WTC11 (cell line): Measurements from ENCODE around the gene GH2. TPM values are rescaled to one million over a fixed set of nuclear protein-coding genes. Genes with fewer than 3 reads are reported as not detected.

Experiments
- ATAC-seq: fragments of 200-7000 bp; cut with Tn5 transposase; 2 replicates; pipeline ENCODE4 v1.10.0; 2021; ENCODE audit warnings: mild to moderate bottlenecking, moderate library complexity
- CTCF ChIA-PET: fragments of 300-600 bp; sonication (Branson Sonifier 250); formaldehyde crosslinking; loops from one replicate; lab custom pipeline; 2021; ENCODE audit warnings: antibody characterized with exemption; lab: Charles Lee
- POLR2A ChIA-PET: fragments of 350-600 bp; sonication (Branson Sonifier 250); formaldehyde crosslinking; loops from one replicate; lab custom pipeline; 2021; ENCODE audit warnings: antibody characterized with exemption; lab: Charles Lee
- DNase-seq: peaks from one replicate; pipeline ENCODE4 v3.0.0; 2021; ENCODE audit warnings: low spot score
- H3K27ac Mint-ChIP-seq: 2 replicates; pipeline ENCODE4 v1.8.0; 2021; ENCODE audit warnings: mixed read lengths
- H3K27me3 Mint-ChIP-seq: 2 replicates; pipeline ENCODE4 v1.8.0; 2021; ENCODE audit warnings: low read depth, mild to moderate bottlenecking, moderate library complexity, mixed read lengths
- H3K36me3 Mint-ChIP-seq: 2 replicates; pipeline ENCODE4 v1.8.0; 2021; ENCODE audit warnings: mixed read lengths
- H3K4me1 Mint-ChIP-seq: 2 replicates; pipeline ENCODE4 v1.8.0; 2022; ENCODE audit warnings: mixed read lengths
- H3K4me3 Mint-ChIP-seq: 2 replicates; pipeline ENCODE4 v1.8.0; 2021; ENCODE audit warnings: mild to moderate bottlenecking, moderate library complexity, mixed read lengths
- H3K9me3 Mint-ChIP-seq: 2 replicates; pipeline ENCODE4 v1.8.0; 2021; ENCODE audit warnings: mixed read lengths
- CREM ChIP-seq: sonication (generic); formaldehyde crosslinking; IDR thresholded peaks from 2 replicates; pipeline ENCODE4 v1.8.1; 2022; ENCODE audit warnings: mild to moderate bottlenecking, missing genetic modification reagents, moderate library complexity
- ESRRA ChIP-seq: sonication (generic); formaldehyde crosslinking; IDR thresholded peaks from 2 replicates; pipeline ENCODE4 v1.8.1; 2022; ENCODE audit warnings: mild to moderate bottlenecking, missing genetic modification reagents, borderline replicate concordance
- FOXP1 ChIP-seq: sonication (generic); formaldehyde crosslinking; IDR thresholded peaks from 2 replicates; pipeline ENCODE4 v1.8.0; 2022; ENCODE audit warnings: missing genetic modification reagents, mild to moderate bottlenecking, moderate library complexity, borderline replicate concordance
- GABPB1 ChIP-seq: sonication (generic); formaldehyde crosslinking; IDR thresholded peaks from 2 replicates; pipeline ENCODE4 v1.8.1; 2023; ENCODE audit warnings: mild to moderate bottlenecking, missing genetic modification reagents
- GTF2I ChIP-seq: fragments of 250-450 bp; sonication (Bioruptor Pico); conservative IDR thresholded peaks from 2 replicates; pipeline ENCODE4 v1.4.0; 2021; ENCODE audit warnings: mild to moderate bottlenecking
- IRF2 ChIP-seq: sonication (generic); formaldehyde crosslinking; IDR thresholded peaks from 2 replicates; pipeline ENCODE4 v1.8.0; 2022; ENCODE audit warnings: low read depth, missing genetic modification reagents, borderline replicate concordance
- NFE2L1 ChIP-seq: sonication (generic); formaldehyde crosslinking; IDR thresholded peaks from 2 replicates; pipeline ENCODE4 v1.8.1; 2023; ENCODE audit warnings: missing genetic modification reagents
- PREB ChIP-seq: sonication (generic); formaldehyde crosslinking; IDR thresholded peaks from 2 replicates; pipeline ENCODE4 v1.8.1; 2022; ENCODE audit warnings: mild to moderate bottlenecking, missing genetic modification reagents, moderate library complexity, borderline replicate concordance
- ZNF219 ChIP-seq: sonication (generic); formaldehyde crosslinking; IDR thresholded peaks from 2 replicates; pipeline ENCODE4 v1.8.0; 2023; ENCODE audit warnings: missing genetic modification reagents, mild to moderate bottlenecking, borderline replicate concordance
- ZNF263 ChIP-seq: sonication (generic); formaldehyde crosslinking; IDR thresholded peaks from 2 replicates; pipeline ENCODE4 v1.8.1; 2022; ENCODE audit warnings: low read depth, mild to moderate bottlenecking, moderate library complexity, missing genetic modification reagents
- ZNF317 ChIP-seq: sonication (generic); formaldehyde crosslinking; IDR thresholded peaks from 2 replicates; pipeline ENCODE4 v1.8.1; 2023; ENCODE audit warnings: low read depth, mild to moderate bottlenecking, moderate library complexity, missing genetic modification reagents, borderline replicate concordance
- total RNA-seq: library from RNA; stranded (reverse); gene quantifications from 3 replicates; pipeline ENCODE4 v1.2.3, GENCODE V29; 2021
- TF ChIP-seq, protein P1 (sequence below): sonication (generic); formaldehyde crosslinking; IDR thresholded peaks from 2 replicates; pipeline ENCODE4 v1.8.0; 2022; ENCODE audit warnings: mild to moderate bottlenecking, missing genetic modification reagents
- TF ChIP-seq, protein P2 (sequence below): fragments of 250-450 bp; sonication (Bioruptor Pico); conservative IDR thresholded peaks from 2 replicates; pipeline ENCODE4 v1.9.0; 2021; ENCODE audit warnings: mild to moderate bottlenecking
- TF ChIP-seq, protein P3 (sequence below): sonication (generic); formaldehyde crosslinking; IDR thresholded peaks from 2 replicates; pipeline ENCODE4 v1.8.1; 2022; ENCODE audit warnings: low read depth, mild to moderate bottlenecking, moderate library complexity, missing genetic modification reagents, borderline replicate concordance

The GH2 gene
- total RNA-seq, 1 experiment from 2014 or later = 0.35 TPM

GRCh38 chr17:63840591-63841349 is 41.0 kb downstream of the GH2 start:
- peaks cover 37% of the 10 kb centered on the region for H3K4me1 Mint-ChIP-seq
- TF ChIP-seq, protein P1, sequence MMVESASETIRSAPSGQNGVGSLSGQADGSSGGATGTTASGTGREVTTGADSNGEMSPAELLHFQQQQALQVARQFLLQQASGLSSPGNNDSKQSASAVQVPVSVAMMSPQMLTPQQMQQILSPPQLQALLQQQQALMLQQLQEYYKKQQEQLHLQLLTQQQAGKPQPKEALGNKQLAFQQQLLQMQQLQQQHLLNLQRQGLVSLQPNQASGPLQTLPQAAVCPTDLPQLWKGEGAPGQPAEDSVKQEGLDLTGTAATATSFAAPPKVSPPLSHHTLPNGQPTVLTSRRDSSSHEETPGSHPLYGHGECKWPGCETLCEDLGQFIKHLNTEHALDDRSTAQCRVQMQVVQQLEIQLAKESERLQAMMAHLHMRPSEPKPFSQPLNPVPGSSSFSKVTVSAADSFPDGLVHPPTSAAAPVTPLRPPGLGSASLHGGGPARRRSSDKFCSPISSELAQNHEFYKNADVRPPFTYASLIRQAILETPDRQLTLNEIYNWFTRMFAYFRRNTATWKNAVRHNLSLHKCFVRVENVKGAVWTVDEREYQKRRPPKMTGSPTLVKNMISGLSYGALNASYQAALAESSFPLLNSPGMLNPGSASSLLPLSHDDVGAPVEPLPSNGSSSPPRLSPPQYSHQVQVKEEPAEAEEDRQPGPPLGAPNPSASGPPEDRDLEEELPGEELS = no peak
- no peak for TF ChIP-seq PREB
- TF ChIP-seq ESRRA (CRISPR knock-in tag) = no peak
- TF ChIP-seq ZNF263 (CRISPR knock-in tag) = no peak
- TF ChIP-seq NFE2L1 (CRISPR knock-in tag) = no peak
- TF ChIP-seq CREM (CRISPR knock-in tag) = no peak
- ATAC-seq (no peak), DNase-seq (no peak)
- peak overlapping the region; percentile 95 for H3K4me3 Mint-ChIP-seq
- peak overlapping the region; percentile 76 for H3K27ac Mint-ChIP-seq
- ChIA-PET CTCF (interaction anchor here (0.9 to 3.3 kb wide), 4 partner anchors 8 to 185 kb away, joined by 3 to 16 read pairs (median 8); partner anchors contain the start of genes FTSJ3 and PSMC5), POLR2A (interaction anchor here (0.6 to 0.7 kb wide), 2 partner anchors 96 to 134 kb away, joined by 5 read pairs; no protein-coding TSS in a partner anchor)
- H3K9me3 Mint-ChIP-seq = no peaks in the 10 kb centered on the region
- H3K27me3 Mint-ChIP-seq = peaks cover 9% of the 10 kb centered on the region
- peaks cover 10% of the 10 kb centered on the region for H3K36me3 Mint-ChIP-seq

GRCh38 chr17:63838631-63839171 is 43.0 kb downstream of the GH2 start:
- ChIA-PET CTCF (interaction anchor here (0.7 to 3.3 kb wide), 9 partner anchors 10 to 225 kb away, joined by 3 to 16 read pairs (median 4); partner anchors contain the start of genes CCDC47, DDX42, FTSJ3 and GH2), POLR2A (interaction anchor here (0.6 to 1.2 kb wide), 4 partner anchors 10 to 118 kb away, joined by 3 to 6 read pairs (median 4); partner anchors contain the start of genes CCDC47 and FTSJ3)
- Mint-ChIP-seq H3K9me3 (no peaks in the 10 kb centered on the region), H3K27ac (peak overlapping the region; percentile 77), H3K4me3 (peak overlapping the region; percentile 43), H3K36me3 (peaks cover 21% of the 10 kb centered on the region), H3K4me1 (peaks cover 40% of the 10 kb centered on the region), H3K27me3 (no peaks in the 10 kb centered on the region)
- ATAC-seq (no peak), DNase-seq (peak; percentile 33)
- TF ChIP-seq GTF2I (CRISPR knock-in tag) (no peak), ZNF219 (CRISPR knock-in tag) (no peak), FOXP1 (CRISPR knock-in tag) (0 out of 2 replicates have a peak, but pooled peaks have one; percentile 25), IRF2 (CRISPR knock-in tag) (no peak)
- TF ChIP-seq, protein P2, sequence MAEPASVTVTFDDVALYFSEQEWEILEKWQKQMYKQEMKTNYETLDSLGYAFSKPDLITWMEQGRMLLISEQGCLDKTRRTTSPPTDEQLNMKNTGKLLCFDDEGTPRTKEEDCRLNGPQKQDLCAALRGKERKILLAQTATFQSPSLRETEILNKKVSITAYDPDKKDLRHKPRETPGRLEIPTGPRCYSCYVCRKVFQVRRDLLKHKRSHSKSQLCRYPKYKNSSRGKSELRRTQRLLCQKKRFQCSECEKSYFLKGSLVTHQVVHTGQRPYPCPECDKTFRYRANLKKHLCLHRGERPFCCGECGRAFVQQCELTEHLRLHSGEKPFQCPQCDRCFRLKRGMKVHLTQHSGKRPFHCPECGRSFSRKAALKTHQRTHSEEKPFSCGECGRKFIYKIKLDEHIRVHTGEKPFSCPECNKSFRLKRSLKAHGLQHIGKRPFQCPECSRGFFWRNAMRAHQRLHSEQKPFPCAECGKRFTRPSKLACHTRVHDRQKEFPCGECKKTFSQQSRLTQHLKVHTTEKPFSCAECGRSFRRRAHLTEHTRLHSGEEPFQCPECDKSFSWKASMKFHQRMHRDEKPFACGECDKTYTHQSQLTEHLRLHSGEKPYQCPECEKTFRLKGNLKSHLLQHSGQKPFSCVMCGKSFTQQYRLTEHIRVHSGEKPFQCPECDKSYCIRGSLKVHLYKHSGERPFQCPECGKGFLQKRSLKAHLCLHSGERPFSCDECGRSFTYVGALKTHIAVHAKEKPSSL = no peak

DNA sequence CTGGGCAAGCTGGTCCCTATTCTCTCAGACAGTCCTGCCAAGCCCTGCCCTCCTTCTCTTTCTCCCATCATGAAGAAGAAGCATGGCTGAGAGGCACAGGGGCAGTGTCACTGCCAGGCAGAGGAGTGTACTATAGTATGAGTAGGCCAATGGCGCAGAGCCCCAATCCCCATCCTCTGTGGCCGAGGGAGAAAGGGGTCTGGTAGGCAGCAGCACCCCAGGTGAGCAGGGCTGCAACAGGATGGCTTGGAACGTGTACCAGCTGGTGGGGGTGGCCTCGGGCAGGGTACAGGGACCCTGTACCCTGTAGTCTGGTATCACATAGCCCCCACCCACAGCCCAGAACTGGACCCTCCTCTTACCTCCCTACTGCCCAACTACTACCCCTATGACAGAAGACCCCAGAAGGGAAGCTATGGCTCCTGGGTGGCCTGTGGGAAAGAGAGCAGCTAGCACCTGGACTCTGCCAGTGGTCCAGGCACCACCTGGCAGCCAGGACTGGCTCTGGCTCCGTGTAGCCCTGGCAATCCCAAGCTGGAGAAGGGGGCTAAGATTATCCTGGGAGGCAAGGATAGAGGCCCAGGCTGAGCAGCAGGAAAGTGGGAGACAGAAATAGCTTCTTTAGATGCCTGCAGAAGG is 43.7 kb downstream of the GH2 start:
- 0 out of 2 replicates have a peak, but pooled peaks have one; percentile 35 for TF ChIP-seq ZNF317 (CRISPR knock-in tag)
- no peak for TF ChIP-seq GABPB1 (CRISPR knock-in tag)
- TF ChIP-seq, protein P3, sequence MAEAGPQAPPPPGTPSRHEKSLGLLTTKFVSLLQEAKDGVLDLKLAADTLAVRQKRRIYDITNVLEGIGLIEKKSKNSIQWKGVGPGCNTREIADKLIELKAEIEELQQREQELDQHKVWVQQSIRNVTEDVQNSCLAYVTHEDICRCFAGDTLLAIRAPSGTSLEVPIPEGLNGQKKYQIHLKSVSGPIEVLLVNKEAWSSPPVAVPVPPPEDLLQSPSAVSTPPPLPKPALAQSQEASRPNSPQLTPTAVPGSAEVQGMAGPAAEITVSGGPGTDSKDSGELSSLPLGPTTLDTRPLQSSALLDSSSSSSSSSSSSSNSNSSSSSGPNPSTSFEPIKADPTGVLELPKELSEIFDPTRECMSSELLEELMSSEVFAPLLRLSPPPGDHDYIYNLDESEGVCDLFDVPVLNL (CRISPR knock-in tag) = no peak
- no peaks in the 10 kb centered on the region for H3K27me3 Mint-ChIP-seq
- peaks cover 28% of the 10 kb centered on the region for H3K36me3 Mint-ChIP-seq
- H3K4me3 Mint-ChIP-seq = no peak overlapping the region
- ChIA-PET POLR2A (interaction anchor here (1.2 kb wide), 2 partner anchors 10 to 65 kb away, joined by 3 to 4 read pairs; partner anchors contain the start of genes CCDC47 and FTSJ3), CTCF (interaction anchor here (0.8 to 3.3 kb wide), 6 partner anchors 10 to 412 kb away, joined by 3 to 16 read pairs (median 7); partner anchors contain the start of genes FTSJ3, GH2 and PSMC5)
- H3K9me3 Mint-ChIP-seq = no peaks in the 10 kb centered on the region
- DNase-seq (no peak), ATAC-seq (no peak)
- peak overlapping the region; percentile 77; the same call in 1 of the 2 replicates for H3K27ac Mint-ChIP-seq
- peaks cover 38% of the 10 kb centered on the region for H3K4me1 Mint-ChIP-seq
